Erythroblast (primary cell): ENCODE data around the gene LRRC10B.

Source experiments
- GATA1 ChIP-seq: IDR thresholded peaks from 2 replicates; pipeline ENCODE4 v1.6.1; 2011; ENCODE audit warnings: low read depth, mild to moderate bottlenecking, control low read depth, low read length, moderate library complexity
- POLR2A ChIP-seq: IDR thresholded peaks from 2 replicates; pipeline ENCODE4 v1.6.1; 2011; ENCODE audit warnings: mild to moderate bottlenecking, low read length

GRCh38 chr11:61513143-61513765 lies 4.7 kb downstream of the LRRC10B start:
- no peak for TF ChIP-seq POLR2A
- TF ChIP-seq GATA1 = no peak
